K562 (cell line): Measurements from ENCODE around the gene BEST4. TPM values are rescaled to one million over a fixed set of nuclear protein-coding genes. Genes with fewer than 3 reads are reported as not detected.

Experiments
- BRD4 ChIP-seq: fragments of 200-600 bp; sonication (generic); IDR thresholded peaks from 2 replicates; pipeline ENCODE4 v1.6.1; 2017; ENCODE audit warnings: inconsistent platforms
- C11orf30 ChIP-seq: fragments of 450-650 bp; IDR thresholded peaks from 2 replicates; pipeline ENCODE4 v1.6.1; 2016; ENCODE audit warnings: low read depth, mild to moderate bottlenecking
- ESRRB ChIP-seq: fragments of 250-450 bp; sonication (Bioruptor Pico); IDR thresholded peaks from 2 replicates; pipeline ENCODE4 v1.5.0; 2020; ENCODE audit warnings: mild to moderate bottlenecking, moderate library complexity, borderline replicate concordance
- ETS1 ChIP-seq: conservative IDR thresholded peaks from 2 replicates; pipeline ENCODE4 v1.6.1; 2011; ENCODE audit warnings: low read depth, mild to moderate bottlenecking, low read length; ENCODE audit not compliant: control insufficient read depth
- FOXA1 ChIP-seq: fragments of 450-650 bp; IDR thresholded peaks from 2 replicates; pipeline ENCODE4 v1.6.1; 2016; ENCODE audit warnings: mild to moderate bottlenecking, borderline replicate concordance
- HDAC2 ChIP-seq: fragments of 450-650 bp; IDR thresholded peaks from 2 replicates; pipeline ENCODE4 v1.6.1; 2016; ENCODE audit warnings: mild to moderate bottlenecking
- HDAC6 ChIP-seq: IDR thresholded peaks from 2 replicates; pipeline ENCODE4 v1.6.1; 2012; ENCODE audit warnings: low read depth, mild to moderate bottlenecking, control low read depth, inconsistent platforms, low read length, moderate library complexity
- KHSRP ChIP-seq: fragments of 450-650 bp; IDR thresholded peaks from 2 replicates; pipeline ENCODE4 v1.6.1; 2017
- MED1 ChIP-seq: sonication (generic); formaldehyde crosslinking; IDR thresholded peaks from 2 replicates; pipeline ENCODE4 v1.8.1; 2023; ENCODE audit warnings: missing genetic modification reagents, borderline replicate concordance
- NFE2L1 ChIP-seq: fragments of 450-650 bp; IDR thresholded peaks from 2 replicates; pipeline ENCODE4 v1.6.1; 2016; ENCODE audit warnings: missing genetic modification characterization, low read depth, mild to moderate bottlenecking, missing compliant biosample characterization, moderate library complexity, borderline replicate concordance
- RAD21 ChIP-seq, 2 experiments: fragments of 250-450 bp in 1 of 2; fragments of 450-650 bp in 1 of 2; sonication (Bioruptor Pico) in 1 of 2; formaldehyde crosslinking in 1 of 2; IDR thresholded peaks in 1 of 2; conservative IDR thresholded peaks in 1 of 2; 2 replicates each; pipeline versions ENCODE4 v1.4.0 to v1.8.0; 2020 to 2022; ENCODE audit warnings: mild to moderate bottlenecking in 2 of 2, moderate library complexity in 1 of 2
- RUNX1 ChIP-seq: sonication (generic); IDR thresholded peaks from 2 replicates; pipeline ENCODE4 v1.6.1; 2016; ENCODE audit warnings: antibody characterized with exemption, low read depth
- SMARCC2 ChIP-seq: fragments of 450-650 bp; IDR thresholded peaks from 2 replicates; pipeline ENCODE4 v1.6.1; 2017; ENCODE audit warnings: antibody characterized with exemption, moderate library complexity, mild to moderate bottlenecking, low read depth
- TFAM ChIP-seq: fragments of 250-450 bp; sonication (Bioruptor Pico); conservative IDR thresholded peaks from 2 replicates; pipeline ENCODE4 v1.5.0; 2021; ENCODE audit warnings: mild to moderate bottlenecking, moderate library complexity
- ZNF280A ChIP-seq: fragments of 450-650 bp; IDR thresholded peaks from 2 replicates; pipeline ENCODE4 v1.6.1; 2018; ENCODE audit warnings: mild to moderate bottlenecking, low read depth; ENCODE audit not compliant: partially characterized antibody
- ZNF668 ChIP-seq: fragments of 250-450 bp; sonication (Bioruptor Pico); IDR thresholded peaks from 2 replicates; pipeline ENCODE4 v1.8.0; 2022; ENCODE audit warnings: mild to moderate bottlenecking, inconsistent platforms
- polyA plus RNA-seq, 8 experiments: library from polyadenylated mRNA; depleted of rRNA in 4 of 8; stranded (reverse) in 5 of 8; unstranded in 3 of 8; fragments of >200 nt; fragmentation: Nextera tagmentation in 2 of 8; fragmentation: Illumina TruSeq in 1 of 8; extraction: Ambion mirVana in 2 of 8; extraction: Trizol in 1 of 8; gene quantifications; 2 replicates each; pipeline versions ENCODE4 v1.2.1 to v1.2.3, GENCODE V29; 2011 to 2014; ENCODE audit warnings: inconsistent platforms in 1 of 8, missing spikeins in 1 of 8
- total RNA-seq, 7 experiments: library from RNA; depleted of rRNA in 6 of 7; stranded (reverse); fragments of >200 nt in 6 of 7; fragmentation: Illumina TruSeq in 2 of 7; extraction: Trizol in 2 of 7; gene quantifications; 2 replicates each; pipeline versions ENCODE4 v1.2.1 to v1.2.3, GENCODE V29; 2011 to 2021; ENCODE audit warnings: low replicate concordance in 1 of 7
- TF ChIP-seq, protein P1 (sequence below): sonication (generic); formaldehyde crosslinking; IDR thresholded peaks from 2 replicates; pipeline ENCODE4 v1.8.0; 2023; ENCODE audit warnings: missing genetic modification reagents, mild to moderate bottlenecking, borderline replicate concordance
- TF ChIP-seq, protein P2 (sequence below): fragments of 250-450 bp; sonication (Bioruptor Pico); IDR thresholded peaks from 2 replicates; pipeline ENCODE4 v1.8.0; 2022; ENCODE audit warnings: inconsistent platforms, mild to moderate bottlenecking, moderate library complexity, borderline replicate concordance

The BEST4 gene
- total and polyA plus RNA-seq, 9 of the 15 experiments (the other 6 are each of a cell fraction or from before 2014, with no cell fraction given), result 0.07 to 0.11 TPM; not detected in 7

- TF ChIP-seq, protein P1, sequence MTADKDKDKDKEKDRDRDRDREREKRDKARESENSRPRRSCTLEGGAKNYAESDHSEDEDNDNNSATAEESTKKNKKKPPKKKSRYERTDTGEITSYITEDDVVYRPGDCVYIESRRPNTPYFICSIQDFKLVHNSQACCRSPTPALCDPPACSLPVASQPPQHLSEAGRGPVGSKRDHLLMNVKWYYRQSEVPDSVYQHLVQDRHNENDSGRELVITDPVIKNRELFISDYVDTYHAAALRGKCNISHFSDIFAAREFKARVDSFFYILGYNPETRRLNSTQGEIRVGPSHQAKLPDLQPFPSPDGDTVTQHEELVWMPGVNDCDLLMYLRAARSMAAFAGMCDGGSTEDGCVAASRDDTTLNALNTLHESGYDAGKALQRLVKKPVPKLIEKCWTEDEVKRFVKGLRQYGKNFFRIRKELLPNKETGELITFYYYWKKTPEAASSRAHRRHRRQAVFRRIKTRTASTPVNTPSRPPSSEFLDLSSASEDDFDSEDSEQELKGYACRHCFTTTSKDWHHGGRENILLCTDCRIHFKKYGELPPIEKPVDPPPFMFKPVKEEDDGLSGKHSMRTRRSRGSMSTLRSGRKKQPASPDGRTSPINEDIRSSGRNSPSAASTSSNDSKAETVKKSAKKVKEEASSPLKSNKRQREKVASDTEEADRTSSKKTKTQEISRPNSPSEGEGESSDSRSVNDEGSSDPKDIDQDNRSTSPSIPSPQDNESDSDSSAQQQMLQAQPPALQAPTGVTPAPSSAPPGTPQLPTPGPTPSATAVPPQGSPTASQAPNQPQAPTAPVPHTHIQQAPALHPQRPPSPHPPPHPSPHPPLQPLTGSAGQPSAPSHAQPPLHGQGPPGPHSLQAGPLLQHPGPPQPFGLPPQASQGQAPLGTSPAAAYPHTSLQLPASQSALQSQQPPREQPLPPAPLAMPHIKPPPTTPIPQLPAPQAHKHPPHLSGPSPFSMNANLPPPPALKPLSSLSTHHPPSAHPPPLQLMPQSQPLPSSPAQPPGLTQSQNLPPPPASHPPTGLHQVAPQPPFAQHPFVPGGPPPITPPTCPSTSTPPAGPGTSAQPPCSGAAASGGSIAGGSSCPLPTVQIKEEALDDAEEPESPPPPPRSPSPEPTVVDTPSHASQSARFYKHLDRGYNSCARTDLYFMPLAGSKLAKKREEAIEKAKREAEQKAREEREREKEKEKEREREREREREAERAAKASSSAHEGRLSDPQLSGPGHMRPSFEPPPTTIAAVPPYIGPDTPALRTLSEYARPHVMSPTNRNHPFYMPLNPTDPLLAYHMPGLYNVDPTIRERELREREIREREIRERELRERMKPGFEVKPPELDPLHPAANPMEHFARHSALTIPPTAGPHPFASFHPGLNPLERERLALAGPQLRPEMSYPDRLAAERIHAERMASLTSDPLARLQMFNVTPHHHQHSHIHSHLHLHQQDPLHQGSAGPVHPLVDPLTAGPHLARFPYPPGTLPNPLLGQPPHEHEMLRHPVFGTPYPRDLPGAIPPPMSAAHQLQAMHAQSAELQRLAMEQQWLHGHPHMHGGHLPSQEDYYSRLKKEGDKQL, result no peak
- no peak for TF ChIP-seq FOXA1
- peak; percentile 33; the same call in 1 of the 2 replicates for TF ChIP-seq HDAC2
- no peak for TF ChIP-seq C11orf30
- TF ChIP-seq HDAC6, result no peak
- no peak for TF ChIP-seq ZNF668 (CRISPR knock-in tag)
- TF ChIP-seq ESRRB (CRISPR knock-in tag), result no peak
- TF ChIP-seq ETS1, result no peak
- TF ChIP-seq MED1 (CRISPR knock-in tag), result no peak
- TF ChIP-seq, protein P2, sequence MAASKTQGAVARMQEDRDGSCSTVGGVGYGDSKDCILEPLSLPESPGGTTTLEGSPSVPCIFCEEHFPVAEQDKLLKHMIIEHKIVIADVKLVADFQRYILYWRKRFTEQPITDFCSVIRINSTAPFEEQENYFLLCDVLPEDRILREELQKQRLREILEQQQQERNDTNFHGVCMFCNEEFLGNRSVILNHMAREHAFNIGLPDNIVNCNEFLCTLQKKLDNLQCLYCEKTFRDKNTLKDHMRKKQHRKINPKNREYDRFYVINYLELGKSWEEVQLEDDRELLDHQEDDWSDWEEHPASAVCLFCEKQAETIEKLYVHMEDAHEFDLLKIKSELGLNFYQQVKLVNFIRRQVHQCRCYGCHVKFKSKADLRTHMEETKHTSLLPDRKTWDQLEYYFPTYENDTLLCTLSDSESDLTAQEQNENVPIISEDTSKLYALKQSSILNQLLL (CRISPR knock-in tag), result no peak
- TF ChIP-seq NFE2L1 (tag), result no peak
- no peak for TF ChIP-seq RUNX1
- TF ChIP-seq RAD21 (CRISPR knock-in tag; conservative IDR thresholded peaks at IDR 0.05 in 1 of 2, IDR thresholded peaks at IDR 0.05 in 1 of 2), result no peak
- TF ChIP-seq ZNF280A, result no peak
- TF ChIP-seq SMARCC2, result no peak
- no peak for TF ChIP-seq TFAM (CRISPR knock-in tag)
- TF ChIP-seq BRD4, result no peak
- no peak for TF ChIP-seq KHSRP
Measured at GRCh38 chr1:44801491-44802305, 13.7 kb upstream of the BEST4 start (continued).
